HG03025 (cell line): ENCODE measurements around the gene PRKCB.
"Not testable (repeated sequence)": the region's sequence is repeated elsewhere in the genome, so short reads cannot be mapped to it uniquely, and the experiment has no call there.

Experiments
- ATAC-seq: cut with Tn5 transposase; IDR thresholded peaks from one replicate; pipeline ENCODE4 v1.9.1; 2021; ENCODE audit warnings: mild to moderate bottlenecking, moderate library complexity; ENCODE audit not compliant: unreplicated experiment, low FRiP score

Gene PRKCB

DNA sequence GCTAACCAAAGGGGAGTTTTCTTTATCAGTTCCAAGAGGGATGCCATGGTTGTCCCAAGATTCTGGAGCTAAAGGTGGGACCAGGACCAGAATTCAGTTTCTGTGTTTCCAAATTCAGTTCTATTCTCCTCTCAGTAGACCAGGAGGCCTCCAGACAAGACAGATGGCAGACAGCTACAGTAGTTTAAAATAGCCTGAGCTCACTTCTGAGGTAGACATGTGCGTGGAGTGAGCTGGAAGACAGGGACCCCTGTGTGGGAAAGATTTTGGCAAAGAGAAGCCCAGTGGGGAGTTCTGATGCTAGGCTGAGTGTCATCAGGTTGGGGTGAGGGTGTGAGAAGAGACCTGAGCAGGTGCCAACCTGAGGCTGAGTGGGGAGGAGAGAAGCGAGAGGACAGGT is 95.4 kb downstream of the PRKCB start:
- ATAC-seq = no peak

DNA sequence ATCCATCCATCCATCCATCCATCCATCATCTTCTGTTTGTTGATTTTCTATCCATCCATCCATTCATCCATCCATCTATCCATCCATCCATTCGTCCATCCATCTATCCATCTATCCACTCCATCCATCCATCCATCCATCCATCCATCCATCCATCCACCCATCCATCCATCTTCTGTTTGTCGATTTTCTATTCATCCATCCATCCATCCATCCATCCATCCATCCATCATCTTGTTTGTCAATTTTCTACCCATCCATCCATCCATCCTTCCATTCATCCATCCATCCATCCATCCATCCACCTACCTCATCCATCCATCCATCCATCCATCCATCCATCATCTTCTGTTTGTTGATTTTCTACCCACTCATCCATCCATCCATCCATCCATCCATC is 97.9 kb downstream of the PRKCB start:
- ATAC-seq = not testable (repeated sequence)

DNA sequence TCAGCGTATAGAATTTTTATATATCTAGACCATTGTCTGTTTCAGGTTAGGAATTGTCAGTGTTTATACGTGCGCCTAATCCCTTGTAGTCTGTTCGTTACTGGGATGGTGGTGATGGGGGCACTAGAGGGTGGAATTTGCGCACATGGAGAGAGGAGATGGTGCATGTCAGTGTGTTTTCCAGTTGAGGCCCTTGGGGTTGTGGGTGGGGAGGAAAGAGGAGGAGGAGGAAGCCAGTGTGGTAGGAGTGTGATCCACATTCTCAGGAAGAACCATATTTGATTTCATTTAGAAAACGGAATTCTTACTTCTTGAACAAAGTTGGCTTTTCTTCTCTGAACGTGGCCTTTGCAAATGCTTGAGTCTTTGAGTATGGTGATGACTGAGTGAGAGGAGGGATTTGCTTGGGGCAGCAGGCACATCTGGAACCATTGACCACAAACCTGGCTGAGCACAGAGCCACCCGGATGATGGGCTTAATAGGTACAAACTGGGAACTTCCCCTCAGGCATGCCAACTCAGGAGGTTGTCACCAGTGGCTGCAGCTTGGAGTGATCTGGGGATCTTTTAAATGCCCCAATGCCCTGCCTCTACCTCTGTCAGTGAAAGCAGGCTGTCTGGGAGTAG is 98.9 kb downstream of the PRKCB start:
- no peak for ATAC-seq

DNA sequence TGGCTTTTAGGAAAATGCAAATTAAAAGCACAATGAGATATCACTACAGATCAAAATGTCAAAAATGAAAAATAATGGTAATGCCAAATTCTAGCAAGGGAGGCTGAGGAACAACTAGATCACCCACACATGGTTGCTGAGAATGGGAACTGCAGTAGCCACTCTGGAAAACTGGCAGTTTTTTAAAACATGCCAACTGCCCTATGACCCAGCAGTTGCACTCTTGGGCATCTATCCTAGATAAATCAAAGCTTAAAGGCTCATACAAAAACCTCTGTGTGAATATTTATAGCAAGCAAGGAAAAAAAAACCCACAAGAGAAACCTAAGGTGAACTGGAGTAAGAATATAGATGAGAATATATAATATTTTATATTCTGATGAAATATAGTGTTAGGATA is 104.3 kb downstream of the PRKCB start:
- ATAC-seq = no peak

DNA sequence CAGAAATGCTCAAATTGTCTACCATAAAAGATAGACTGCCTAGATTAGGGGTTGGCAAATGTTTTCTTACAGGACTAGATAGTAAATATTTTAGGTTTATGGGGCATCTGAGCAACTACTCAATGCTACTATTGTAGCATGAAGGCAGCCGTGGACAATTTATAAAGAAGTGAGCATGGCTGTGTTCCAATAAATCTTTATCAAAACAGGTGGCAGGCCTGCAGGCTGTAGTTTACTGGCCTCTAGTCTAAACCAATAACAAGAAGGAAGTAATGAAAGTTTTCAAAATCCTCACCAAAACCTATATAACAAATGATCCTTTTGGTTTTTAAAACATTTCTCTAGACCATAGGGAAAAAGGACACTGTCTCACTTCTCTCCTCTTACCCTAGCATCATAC is 105.2 kb downstream of the PRKCB start:
- ATAC-seq = no peak

DNA sequence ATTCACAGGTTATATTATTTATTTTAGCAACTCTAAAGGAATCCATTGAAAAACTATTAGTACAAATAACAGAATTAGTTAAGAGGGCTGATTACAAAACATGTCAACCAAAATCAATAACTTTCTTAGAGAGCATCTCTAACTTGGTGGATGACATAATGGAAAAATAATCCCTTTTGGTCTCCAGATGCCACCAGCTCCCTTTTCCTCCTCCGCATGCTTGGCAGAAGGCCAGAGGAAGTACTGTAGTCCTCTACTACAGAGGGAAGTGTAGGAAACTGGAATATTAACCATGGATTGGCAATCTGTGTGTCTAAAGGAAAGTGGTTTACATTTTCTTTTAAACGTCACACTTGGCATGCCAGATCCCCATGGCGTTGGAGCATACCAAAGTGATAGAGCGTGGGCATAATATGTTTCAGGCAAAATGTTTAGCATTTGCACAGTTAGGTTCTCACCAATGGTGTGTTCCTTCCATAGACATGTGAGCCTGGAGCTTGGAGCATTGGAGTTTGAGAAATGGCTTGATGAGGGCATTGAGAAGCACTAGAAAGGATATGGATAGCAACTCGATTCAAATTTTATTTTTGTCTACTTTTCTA is 106.3 kb downstream of the PRKCB start:
- no peak for ATAC-seq

DNA sequence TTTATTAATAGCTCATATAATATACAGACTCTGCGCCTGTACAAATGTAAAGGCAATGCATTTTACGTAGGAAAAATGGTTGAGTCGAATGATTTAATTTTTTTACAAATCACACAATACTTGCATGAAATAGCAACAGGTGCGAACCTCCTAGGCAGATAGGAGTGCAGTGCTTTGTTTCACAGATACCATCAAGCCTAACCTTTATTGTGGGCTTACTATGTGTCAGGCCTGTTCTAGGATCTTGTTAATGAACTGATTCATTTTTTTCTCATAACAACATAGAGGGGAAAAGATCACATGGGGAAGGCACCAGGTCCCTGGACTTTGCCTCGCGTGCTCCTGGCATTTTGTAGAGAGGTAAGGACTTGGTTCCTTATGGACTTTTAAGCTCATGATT is 107.8 kb downstream of the PRKCB start:
- no peak for ATAC-seq

DNA sequence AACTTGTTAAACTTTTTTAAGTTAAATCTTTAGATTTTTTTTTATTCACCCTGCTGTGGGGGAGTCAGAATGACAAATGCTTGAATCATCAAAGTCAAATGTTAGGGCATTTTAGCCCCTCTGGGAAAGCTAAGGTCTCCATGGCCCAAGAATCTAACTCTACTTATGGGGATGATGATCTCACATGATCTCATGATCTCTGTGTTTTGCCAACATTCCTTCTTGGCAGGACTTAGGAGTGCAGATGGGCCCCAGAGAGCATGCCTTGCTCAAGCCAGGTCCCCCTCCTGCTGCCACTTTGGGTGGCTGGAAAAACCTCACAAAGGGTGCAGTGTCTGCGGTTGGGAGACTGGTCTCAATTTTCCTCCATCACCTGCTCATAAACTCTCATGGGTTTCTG is 108.6 kb downstream of the PRKCB start:
- ATAC-seq = no peak

DNA sequence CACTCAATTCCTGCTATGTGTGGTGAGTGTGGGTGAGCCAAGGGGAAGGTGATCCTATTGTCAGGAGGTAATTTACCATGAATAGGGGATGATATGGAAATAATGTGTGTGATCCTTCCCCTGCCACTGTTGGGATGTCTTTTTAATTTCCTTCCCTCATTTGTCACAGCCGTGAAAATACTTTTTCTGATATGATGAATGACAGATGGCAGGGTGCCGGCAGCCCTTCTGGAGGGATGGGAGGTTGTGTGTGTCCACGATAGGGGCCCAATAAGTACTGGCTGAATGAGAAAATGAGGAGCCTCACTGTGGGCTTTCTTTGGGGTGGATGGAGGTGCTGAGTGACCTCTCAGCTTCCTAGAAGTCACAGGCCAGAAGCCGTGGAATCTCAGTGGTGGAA is 109.5 kb downstream of the PRKCB start:
- no peak for ATAC-seq

DNA sequence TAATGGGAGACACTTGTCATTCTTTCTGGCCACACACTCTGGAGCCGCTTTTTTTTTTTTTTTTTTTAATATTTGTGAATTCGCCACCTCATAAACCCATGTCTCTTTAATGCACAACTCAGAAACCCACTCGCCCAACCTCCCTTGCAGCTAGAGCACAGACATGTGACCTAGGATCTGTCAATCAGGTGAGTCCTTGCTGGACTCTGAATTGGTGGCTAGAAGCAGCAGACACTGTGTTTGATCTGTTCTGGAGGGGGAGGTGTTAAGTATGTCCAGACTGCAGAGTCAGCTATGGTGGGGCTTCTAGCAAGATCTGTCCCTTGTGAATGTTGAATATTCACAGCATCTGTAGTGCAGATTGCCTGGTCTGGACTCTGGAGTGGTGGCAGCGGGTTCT is 112.1 kb downstream of the PRKCB start:
- ATAC-seq = no peak

DNA sequence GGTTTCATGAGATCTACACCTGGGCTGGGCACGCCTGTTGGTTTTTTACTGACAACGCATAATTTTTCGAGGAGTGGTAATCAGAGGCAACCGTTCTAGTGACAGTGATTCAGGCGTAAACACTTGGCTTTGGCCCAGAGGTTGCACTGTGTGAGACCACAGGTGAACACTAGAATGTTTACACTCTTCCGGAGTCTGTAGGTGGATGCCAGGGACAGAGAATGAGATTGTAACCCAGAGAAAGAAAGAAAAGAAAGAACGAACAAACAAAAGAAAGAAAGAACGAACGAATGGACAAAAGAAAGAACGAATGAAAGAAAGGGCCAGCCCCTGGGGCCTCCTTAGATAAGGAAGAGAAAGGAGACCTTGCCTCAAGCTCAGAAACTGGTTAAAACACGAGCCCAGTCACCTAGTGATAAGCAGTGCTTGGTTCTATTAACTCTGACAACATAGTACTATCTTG is 113.2 kb downstream of the PRKCB start:
- no peak for ATAC-seq

DNA sequence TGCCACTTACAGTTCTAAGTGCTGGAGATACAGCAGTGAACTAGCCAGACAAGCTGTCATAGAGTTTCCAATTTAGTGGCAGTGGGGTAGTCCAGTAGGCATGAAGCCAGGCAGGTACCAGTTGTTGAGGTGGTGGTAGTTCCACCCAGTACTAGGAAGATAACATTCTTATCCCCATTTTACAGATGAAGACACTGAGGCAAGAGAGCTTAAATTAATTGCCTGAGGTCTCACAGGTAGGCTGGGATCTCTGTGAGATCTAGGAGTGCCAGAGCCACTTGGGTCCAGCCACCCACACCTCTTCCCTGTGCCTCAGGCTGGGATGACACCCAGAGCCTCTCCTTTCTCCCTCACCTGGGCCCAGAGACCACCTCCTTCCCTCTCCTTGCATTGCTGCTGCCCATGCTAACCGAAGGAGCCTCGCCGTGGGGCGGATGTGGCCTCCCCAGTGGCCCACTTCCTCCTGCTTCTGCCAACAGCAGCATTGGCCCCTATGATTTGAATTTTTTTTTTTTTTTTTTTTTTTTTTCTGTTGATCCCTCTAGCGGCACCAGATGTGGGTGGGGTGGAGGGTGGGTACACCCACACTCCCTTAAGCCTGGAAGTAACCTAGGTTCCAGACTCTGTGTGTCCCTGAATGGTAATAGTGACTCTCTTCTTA is 114.0 kb downstream of the PRKCB start:
- ATAC-seq = no peak

DNA sequence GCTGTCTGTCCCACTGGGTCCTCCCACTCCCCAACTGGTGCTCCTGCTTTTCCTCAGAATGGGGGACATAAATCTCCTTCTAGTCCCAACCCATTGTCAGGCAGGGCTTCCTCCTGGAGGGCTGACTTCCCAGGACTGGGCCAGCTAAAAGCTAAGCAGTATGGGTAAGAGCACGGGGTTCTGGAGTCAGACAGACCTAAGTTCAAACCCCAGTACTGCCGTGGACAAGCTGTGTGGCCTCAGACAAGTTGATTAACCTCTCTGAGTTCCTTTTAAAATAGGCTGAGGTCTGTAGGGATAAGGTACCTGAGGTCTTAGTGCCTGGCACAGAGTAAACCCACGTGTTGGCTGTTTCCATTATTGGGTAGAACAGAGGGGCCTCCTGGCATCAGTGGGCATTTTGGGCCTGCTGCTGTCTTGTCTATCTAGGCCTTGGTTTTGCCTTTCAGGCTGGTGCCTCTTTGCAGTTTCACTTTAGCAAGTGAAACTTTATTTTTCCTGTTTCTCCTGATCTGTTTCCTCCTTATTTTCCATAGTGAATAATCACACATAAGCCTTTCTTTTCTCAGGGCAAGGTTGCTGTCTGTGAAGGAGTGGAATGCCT is 114.6 kb downstream of the PRKCB start:
- ATAC-seq = no peak

DNA sequence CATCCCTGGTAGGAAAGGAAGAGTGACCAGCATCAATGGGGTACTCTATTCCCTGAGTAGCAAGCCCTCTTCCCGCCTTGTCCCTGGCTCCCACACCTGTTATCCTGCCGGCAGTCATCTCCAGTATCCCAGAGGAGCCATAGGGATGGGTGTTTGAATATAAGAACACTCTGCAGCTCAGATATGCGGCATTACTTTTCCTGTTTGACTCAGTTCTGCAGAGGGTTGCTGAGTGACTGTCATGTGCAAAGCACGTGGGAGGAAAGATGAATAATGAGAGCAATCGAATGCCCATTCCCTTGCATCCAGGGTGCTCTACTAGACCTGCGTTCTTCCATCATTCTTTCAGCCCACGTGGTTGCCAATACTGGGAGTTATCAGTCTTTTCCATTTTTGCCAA is 115.1 kb downstream of the PRKCB start:
- no peak for ATAC-seq

DNA sequence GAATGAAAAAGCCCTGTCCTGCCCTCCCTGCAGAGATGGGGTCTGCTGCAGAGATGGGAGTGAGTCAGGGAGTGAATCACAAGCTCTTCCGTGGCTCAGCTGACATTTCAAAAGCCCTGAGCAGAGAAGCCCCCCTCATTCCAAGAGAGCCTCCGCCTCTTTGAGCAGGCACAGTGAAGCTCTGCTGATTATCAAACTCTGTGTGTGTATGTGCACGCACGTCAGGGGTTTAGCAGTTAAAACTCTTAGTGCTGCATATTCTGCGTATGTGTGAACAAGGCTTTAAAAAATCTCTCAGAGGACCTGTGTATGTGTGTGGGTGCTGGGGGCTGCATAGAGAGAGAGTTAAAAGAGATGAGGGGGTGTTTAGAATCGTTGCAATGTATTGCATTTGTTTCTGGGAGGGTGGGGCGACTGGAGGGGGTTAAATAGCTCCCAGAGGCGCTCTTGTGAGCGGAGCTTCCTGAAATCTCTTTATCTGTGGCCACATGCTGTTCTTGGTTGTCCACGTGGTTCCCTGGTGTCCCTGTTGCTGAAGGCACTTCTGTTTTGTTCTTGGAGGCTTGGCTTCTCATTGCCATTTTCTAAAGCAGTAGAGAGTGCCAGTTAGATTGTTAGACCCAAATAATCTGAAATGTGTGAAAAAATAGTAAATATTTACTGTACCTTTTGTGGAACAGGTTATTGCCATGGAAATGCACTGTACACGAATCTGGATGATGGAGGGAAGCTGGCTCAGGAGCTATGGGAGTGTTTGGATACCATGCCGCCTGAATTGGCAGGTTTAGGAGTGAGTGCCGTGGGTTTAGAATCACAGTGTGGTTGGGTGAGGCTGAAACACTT is 116.6 kb downstream of the PRKCB start:
- ATAC-seq = no peak

DNA sequence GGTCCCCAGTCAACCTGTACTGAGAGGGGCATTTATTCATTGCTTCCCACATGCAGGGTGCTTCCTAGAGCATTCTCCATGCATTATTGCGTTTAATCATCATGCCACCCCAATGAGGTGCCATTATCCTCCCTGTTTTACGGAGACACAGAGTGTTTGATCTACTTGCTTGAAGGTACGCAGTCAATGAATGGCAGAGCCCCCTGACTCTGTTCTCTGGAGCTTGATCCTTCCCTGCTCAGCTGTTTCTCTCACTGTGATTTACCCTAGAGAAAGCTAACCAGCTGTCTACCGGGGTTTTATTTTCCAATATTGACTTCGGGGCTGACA is 117.2 kb downstream of the PRKCB start:
- no peak for ATAC-seq

DNA sequence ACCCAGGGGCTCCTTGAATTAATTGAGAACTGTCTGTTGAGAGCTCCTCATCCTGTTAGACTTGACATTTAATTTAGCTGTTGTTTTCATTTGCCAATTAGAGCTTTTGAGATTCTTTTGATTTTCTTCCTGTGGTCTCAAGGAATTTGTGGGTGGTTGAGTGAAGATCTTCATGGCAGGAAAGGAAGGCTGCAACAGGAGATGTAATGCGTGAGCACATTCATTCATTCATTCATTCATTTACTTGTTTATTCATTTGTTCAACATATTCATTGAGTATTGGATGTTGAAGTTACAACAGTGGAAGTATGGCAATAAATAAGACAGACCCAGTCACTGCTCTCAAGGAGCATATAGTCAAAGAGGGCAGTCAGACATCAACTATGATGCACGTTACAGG is 117.7 kb downstream of the PRKCB start:
- ATAC-seq = no peak

DNA sequence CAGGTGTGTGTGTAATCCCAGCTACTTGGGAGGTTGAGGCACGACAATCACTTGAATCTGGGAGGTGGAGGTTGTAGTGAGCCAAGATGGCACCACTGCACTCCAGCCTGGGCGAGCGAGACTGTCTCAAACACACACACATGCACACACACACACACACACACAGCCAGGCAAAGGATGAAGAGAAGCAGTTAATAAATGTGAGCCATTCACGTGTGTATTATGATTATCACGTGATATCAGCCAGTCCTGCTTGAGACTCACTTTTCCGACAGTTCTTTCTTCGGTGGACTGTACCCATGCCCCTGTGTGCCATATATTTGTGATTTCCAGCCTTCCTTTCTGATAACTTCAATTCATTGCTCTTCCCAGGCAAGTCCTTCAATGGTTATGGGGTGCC is 119.3 kb downstream of the PRKCB start:
- ATAC-seq = no peak

DNA sequence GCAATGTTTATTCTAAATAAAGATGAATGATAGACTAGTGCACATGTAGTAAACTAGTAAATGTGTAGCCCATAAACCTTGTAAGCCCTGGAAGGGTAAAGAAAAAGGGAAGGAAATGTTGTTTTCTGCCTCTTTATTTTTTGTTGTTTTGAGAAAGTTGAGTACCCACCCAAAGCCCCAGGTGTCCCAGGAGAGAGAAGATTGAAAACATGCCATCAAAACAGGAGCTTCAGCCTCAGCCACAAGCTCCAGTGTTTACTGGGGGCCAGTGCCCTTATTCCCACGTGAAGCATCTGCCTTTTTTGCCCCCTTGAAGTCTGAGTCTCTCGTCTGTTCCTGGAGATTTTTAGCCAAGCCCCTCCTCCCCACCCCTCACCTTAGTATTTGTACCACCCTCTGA is 121.5 kb downstream of the PRKCB start:
- no peak for ATAC-seq

DNA sequence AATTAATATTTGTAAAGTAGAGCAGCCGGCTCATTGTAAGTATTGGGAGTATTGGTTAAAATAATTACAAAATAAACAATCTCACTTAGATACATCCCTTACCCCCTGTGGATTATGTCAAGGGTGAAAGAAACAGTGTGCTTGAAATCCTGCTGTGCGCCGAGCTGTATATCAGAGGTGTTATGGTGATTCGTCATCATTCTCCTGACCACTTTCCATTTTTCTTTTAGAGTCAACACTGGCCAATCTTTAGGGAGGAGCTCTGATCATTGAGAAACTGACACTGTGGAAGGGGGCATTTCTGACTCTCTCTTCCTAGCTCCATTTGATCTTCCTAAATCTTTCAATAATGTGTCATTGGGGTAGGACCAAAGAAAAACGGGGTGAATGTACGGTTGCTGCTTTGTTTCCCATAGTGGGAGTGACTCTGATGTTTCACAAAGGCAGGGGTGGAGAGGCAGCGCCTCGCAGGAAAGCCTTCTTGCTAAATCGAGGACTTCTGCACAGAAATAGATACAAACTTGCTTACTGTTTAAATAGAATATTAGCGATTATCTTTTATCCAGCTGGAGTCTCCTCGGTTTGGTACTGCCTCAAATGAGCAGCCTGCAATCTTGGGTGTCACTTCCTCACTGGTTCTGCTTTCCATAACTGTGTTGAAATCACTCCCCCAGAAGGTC is 123.4 kb downstream of the PRKCB start:
- no peak for ATAC-seq

DNA sequence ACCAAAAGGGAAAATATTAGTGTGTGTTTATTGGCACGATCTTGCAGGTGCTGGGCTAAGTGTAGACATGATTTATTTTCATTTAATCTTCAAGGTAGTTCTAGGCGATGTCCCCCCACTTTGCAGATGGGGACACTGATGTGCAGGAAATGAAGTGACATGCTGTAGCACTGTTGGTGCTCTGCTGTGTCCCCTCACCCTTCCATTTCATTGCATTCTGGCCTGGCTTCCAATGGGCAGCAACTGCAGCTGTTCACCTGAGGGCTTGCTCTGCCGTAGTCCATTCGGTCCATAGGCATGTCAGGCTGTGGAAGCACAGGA is 123.9 kb downstream of the PRKCB start:
- no peak for ATAC-seq
